HG03097 (cell line): ENCODE data around the gene PACSIN1.

ENCODE experiments used
- ATAC-seq: cut with Tn5 transposase; IDR thresholded peaks from one replicate; pipeline ENCODE4 v1.9.1; 2021; ENCODE audit not compliant: unreplicated experiment, low FRiP score

PACSIN1 gene

DNA sequence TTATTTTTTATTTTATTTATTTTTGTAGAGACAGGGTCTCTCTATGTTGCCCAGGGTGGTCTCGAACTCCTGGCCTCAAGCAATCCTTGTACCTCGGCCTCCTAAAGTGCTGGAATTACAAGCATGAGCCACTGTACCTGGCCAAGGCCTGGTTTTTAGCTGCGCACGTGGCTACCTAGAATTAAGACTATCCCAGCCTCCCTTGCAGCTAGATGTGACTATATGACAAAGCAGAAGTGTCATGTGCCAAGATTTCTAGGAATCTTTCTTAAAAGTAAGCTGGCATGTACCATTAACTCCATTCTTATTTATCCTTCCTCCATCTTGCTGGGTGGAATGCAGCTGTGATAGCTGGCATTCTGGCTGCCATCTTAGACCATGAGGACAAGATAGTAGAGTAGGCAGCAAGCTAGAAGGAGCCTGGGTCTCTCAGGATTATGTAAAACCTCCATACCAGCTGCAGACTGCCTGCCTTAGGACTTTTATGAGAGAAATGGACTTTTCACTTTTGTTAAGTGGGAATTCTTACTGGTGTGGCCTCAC lies 92.4 kb downstream of the PACSIN1 start:
- no peak for ATAC-seq

DNA sequence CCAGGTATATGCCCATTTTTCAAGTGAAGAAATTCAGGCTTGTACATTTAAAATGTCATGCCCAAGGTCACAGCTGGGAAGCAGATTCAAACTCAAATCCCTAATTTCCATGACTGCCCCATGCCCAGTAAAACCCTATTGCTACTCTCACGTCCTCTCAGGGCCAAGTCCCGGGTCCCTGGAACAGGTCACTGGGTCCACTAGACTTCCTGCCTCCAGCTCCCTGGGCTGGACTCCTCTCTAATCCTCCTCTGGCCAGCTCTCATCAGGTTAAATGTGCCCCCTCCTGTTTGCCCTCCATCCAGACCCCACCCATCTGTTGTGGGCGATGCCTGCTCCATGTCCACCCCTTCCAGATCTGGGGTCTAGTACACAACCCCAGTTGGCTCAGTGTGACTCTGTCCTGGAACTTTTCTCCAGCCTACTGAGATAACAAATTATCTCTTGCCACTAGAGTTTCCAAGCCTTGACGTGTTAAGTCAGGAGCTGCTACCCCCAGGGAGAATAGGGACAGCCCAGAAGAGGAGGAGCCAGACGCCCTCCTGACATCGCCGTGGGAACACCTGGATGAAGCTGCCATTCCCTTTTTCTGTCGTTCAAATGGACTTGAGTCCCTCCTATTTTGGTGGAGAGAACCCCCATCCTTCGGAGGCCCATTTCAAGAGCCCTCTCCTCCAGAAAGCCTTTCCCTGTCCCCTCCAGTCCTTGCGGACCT lies 93.9 kb downstream of the PACSIN1 start:
- no peak for ATAC-seq

DNA sequence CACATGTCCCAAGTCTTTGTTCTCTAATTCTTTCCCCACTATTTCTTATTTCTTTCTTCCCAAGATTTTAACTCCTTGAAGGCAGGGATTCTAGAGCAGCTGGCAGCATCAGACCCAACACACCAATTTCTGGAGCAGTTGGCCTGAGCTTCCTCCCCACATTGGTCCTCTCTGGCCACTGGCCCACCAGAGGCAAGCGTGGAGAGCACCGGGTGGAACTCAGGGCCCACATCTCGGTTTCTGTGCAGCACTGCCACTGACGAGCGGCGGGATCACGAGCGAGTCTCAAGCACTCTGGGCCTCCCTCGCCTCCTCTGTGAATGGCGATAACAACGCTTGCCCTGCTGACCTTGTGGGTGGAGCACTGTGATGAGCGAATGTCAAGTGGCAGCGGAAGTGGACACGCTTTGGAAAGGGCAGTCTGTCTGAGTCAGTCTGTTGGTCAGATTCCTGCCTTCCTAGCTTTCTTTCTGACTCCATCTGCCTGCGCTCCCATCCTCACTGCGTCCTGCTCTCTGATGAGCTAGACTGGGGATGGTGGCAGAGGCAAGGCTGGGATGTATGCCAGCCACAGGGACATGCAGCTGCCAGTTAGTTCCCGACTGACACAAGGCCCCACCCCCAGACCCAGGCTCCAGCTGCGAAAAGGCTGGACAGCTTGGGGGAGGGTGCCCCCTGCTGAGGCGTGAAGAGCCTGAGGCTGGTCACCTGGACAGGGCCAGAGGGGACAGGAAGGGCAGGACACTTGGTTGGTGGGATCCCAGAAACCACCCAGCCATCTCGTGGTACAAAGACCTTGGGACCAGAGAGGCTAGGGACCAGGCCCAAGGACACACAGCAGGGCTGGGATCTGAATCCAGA lies 94.7 kb downstream of the PACSIN1 start:
- ATAC-seq, result no peak

DNA sequence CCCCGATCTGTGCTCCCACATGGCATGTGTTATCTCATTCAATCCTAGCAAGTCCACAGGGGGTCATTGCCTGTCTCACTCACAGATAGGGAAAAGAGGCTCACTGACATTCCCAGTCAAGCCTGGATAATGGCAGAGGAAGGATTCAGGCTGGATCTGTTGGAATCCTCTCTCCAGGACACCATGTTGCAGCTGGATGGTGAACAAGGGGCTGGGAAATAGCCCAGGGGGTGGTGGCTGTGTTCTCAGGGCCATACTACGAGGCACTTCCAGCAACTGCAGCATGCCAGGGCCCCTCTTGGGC lies 95.3 kb downstream of the PACSIN1 start:
- no peak for ATAC-seq

DNA sequence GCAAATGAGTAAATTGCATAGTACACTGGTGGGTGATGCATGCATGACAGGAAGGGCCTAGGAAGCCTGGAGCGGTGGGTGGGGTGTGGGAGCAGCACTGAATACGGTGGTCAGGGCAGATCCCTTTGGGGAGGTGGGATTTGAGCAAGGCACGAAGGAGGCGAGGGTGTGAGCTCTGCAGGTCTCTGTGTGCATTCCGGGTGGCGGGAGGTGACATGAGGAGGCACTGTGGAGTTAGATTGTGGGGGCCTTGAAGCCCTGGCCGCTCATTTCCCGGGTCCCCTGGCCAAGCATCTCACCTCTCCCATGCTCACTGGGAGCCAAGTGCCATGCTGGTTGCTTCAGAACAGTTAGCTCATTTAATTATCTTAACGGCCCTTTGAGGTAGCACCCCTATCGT lies 96.5 kb downstream of the PACSIN1 start:
- ATAC-seq, result no peak

DNA sequence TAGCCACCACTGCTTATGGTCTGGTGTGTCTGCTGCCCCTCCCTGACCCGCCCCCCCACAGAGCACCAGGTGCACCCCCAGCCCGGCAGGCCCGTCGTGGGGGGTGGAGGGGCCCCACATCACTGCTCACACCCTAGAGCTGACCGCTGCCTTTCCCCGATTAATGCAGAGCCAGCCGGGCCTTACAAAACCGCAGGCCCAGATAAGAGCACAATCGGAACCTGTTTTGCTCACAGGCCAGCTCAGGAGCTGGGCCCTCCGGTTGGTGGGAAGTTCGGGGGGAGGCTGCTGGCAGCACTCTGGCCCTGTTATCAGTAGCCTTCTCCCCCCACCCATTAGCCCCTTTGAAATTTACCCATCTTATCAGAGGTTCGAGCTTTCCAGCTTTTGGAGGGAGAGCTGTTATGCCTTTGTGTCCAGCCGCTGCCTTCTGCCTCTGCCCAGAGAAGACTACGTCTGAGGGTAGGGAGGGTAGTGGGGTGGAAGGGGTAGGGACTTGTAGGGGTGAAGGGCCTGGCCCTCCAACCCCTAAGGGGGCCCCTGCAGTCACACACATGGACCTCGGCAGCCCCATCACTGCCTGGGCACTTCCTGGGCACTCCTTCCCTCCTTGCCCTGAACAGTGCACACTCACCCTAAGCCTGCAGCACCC lies 97.1 kb downstream of the PACSIN1 start:
- no peak for ATAC-seq

DNA sequence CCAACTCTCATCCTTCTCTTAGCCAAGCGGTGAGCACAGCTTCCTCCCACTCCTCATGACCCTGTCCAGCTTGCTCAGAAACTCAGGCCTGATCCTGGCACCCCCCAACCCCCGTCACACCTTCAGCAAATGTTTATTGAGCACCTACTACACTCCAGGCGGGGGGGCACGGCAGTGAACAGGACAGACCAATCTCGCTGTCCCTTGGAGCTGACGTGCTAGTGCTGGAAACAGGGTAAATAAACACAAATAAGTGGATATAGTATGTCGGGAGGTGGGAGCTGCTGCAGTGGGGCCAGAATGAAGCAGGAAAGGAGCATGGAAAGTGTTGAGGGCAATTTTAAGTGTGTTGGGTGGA lies 97.6 kb downstream of the PACSIN1 start:
- no peak for ATAC-seq

DNA sequence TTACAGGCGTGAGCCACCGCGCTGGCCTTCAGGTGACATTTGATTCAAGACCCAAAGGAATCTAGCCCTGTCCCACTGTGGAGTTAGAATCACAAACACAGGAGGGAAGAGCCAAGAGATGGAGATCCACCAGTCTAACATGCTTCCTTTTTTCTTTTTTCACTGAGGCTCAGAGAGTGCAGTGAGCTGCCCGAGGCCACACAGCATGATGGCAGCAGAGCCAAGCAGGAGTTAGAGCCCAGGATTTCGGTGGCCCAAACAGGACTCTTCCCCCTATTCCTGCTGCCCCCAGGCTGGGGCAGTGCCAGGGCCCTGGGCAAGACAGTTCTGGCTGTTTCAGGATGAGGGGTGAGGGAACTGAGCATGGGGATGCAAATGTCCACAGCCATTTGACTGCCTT lies 98.3 kb downstream of the PACSIN1 start:
- ATAC-seq, result no peak

DNA sequence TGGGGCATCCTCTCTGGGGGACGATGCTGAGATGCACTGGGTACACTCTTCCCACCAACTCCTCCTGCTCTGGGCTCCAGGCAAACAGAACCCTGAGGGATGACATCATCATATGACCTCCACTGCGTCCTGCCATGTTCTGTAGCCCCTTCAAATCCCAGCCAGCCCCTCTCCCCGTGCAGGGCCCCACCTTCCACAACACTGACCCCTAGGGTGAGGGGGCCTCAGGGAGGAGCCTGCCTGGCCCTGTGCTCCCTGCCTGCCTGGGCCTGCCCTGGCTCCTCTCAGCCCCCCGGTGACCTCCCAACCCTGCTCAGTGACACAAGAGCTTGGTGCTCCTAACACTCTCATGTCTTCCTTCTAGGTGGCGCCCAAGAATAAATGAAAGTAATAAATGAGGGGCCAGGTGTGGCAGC lies 99.9 kb downstream of the PACSIN1 start:
- ATAC-seq, result no peak

DNA sequence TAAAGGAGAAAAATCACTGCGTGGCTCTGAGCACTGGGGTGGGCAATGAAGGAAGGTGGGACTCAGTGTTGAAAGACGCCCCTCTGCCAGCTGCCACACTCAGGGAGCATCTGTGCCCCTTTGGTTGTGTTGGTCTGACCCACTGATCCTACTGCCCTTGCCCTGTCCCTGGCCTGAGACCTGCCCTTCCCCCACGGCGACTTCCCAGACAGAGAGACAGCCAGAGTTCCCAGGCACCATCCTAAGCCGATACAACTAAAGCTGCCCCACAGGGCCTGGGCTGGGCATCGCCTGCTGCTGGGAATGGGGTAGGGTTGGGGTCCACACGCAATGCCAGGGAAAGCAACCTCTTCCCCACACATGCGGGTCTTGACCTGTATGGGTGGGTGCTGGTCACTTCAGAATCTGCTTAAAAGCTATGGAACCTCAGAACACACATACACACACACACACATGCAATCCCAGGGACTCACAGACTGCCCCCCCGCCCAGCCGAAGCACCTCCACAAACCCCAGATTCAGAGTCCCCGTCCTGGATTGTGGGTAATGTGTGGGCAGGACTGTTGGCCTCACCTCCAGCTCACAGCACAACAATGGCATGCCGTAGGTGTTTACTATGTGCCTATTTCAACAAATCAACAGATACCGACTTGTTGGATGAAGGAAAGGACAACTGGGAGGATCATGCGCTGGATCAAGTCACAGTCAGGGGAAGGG lies 101.1 kb downstream of the PACSIN1 start:
- ATAC-seq, result no peak

DNA sequence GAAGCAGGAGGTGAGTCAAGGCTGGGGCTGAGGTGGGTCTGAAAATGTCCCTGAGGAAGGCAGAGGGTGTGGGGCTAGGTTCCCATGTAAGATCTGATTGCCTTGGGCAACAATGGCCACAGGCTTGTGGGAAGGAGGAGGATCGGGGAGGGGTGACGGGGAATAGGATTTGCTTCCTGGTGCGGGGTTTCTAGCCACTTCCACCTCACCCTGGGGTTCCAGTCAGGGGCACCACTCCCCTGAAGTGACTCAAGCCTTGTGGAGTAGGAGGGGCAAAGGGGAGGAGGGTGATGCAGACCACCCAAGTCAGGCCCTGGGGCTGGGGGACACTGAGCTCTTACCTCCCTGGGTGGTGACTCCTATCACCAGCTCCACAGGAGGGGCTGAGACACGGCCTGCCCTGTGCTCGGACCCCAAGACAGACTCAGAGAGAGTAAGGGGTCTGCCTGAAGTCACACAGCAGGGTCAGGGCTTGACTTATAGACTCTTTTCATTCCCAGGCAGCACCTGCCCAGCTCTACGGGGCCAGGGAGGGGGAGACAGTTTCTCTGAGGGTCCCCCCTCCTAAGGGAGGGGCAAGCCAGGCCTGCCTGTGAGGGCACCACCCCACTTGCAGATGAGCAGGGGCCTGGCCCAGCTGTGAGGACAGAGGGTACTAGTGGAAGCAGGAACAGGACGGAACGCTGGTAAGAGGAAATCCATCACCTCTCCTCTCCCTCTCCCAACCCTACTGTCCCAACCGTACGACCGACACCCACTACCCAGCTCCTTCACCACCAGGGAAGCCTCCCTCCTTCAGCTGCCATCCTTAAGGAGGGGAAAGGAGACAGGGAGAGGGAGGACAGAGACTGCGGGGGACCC lies 102.7 kb downstream of the PACSIN1 start:
- ATAC-seq, result no peak

DNA sequence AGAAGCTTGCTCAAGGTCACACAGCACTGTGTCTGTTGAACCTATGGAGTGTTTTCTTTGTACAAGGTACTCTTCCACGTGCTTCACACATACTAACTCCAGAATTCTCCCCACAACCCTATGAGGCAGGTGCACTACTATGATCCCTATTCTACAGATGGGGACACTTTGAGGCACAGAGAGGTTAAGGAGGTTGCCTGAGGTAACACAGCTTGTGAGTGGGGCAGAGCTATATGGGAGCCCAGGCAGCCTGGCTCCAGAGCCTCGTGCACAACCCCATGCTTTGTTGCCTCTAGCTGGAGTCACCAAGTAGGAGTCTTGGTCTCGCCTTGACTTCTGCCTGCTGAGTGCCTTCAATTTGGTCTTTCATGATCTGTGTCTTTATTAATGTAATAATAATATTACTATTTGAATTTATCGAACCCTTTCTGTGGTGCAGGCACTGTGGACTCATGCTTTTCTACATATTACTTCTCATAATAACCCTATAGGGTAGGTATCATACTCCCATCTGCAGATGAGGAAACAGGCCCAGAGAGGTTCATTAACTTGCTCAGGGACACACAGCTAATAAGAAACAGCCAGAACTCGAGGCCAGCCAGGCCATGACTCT lies 103.6 kb downstream of the PACSIN1 start:
- ATAC-seq, result no peak

DNA sequence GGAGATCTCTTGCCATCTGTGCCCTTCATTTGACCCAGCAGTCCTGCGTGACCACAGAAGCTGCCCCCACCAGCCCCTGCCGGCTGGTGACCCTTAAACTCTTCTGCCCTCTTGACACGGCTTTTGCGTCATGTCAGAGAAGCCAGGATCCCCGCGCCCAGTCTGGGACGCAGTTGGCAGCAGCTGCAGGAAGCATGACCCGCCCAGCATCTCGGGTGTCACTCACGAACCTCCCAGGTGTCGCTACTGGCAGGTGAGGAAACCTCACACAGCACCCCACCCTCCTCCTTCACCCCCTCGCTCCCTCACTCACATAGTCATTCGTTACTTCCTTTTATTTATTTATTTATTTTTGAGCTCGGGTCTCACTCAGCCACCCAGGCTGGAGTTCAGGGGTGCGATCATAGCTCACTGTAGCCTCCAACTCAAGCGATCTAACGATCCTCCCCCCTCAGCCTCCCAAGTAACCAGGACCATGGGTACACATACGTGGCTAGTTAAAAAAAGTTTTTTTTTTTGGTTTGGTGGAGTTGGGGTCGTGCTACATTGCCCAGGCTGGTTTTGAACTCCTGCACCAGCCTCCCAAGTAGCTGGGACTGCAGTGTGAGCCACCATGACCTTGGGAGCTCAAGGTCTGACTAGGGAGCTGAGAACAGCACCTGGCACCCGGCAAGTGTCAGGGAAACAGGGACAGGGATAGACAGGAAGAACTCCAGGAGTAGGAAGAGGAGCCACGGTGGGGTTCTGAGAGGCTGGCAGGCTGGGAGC lies 104.4 kb downstream of the PACSIN1 start:
- ATAC-seq, result no peak

DNA sequence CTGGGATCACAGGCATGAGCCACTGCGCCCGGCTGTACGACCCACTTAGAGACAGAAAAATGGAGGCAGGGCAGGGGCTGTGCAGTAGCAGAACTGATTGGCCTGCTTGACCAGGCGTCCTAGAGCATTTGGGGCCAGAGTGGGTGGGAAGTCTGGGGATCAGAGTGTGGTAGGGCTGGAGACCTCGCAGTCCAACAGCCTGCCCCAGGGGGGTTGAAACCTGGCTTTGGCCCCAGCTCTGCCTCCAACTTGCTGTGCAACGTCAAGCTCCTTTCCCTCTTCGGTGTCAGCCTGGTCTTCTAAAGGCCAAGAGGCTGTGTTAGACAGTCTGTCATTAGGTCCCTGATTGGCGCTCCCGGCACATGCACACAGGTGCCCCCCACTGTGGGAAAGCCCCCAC lies 105.5 kb downstream of the PACSIN1 start:
- ATAC-seq, result no peak

DNA sequence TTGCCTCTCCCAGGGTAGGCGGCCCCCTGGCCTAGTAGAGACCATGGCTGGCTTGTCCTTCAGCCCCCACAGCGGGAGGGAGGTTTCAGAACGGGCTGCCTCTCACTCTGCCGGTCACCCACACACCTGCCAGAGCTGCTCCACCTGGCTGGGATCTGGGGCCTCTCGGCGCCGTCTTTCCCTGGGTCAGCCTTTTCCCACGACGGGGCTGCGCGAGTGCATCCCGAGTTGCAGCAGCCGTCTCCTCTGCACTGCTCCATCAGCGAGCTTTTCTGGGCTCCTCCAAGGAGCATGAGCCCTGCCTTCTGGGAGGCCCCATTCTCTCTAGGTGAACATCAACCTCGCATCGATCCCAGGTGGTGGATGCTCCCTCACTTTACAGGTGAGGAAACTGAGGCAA lies 106.1 kb downstream of the PACSIN1 start:
- no peak for ATAC-seq

DNA sequence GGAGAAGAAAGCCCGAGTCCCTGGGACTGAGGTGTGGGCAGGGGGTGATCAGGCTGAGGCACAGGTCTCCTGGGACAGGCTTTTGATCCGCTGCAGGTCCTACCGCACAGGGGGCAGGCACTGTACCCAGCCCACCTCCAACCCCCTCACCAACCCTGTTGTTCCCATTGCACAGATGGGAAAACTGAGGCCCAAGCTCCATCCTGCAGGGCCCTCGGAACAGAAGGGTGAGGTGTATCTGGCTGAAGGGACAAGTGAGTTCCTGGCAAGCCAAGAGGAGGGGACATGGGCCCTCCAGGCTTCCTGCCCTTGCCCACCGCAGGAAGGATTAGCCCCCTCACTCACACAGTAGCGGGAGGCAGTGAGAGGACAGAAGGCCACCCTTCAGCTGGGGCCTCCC lies 106.7 kb downstream of the PACSIN1 start:
- no peak for ATAC-seq

DNA sequence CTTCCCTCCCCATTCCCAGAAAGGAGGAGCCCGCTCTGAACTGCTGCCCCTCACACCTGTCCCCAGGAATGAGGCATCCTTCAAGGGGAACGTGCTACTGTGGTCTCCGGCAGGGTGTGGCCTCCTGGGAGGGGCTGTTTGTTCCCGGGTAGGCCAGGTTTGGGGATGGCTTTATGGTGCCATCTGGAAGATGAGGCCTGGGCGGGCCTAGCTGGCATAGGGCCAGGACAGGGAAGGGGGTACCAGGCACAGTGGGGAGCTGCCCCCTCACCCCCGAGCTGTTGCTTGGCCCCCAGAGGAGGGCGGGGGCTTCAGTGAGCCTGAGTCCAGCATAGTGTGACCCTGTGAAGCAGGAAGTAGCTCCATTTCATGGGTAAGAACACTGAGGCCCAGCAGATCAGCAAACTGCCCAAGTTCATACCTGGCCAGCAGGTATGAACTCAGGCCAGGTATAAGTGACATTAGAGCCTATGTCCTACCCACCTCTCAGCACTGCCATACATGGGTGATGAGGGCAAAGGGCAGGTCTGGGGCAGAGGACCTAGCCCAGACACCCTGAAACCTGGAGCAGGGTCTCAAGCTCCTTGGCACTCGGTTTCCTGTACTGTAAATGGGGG lies 107.8 kb downstream of the PACSIN1 start:
- no peak for ATAC-seq

DNA sequence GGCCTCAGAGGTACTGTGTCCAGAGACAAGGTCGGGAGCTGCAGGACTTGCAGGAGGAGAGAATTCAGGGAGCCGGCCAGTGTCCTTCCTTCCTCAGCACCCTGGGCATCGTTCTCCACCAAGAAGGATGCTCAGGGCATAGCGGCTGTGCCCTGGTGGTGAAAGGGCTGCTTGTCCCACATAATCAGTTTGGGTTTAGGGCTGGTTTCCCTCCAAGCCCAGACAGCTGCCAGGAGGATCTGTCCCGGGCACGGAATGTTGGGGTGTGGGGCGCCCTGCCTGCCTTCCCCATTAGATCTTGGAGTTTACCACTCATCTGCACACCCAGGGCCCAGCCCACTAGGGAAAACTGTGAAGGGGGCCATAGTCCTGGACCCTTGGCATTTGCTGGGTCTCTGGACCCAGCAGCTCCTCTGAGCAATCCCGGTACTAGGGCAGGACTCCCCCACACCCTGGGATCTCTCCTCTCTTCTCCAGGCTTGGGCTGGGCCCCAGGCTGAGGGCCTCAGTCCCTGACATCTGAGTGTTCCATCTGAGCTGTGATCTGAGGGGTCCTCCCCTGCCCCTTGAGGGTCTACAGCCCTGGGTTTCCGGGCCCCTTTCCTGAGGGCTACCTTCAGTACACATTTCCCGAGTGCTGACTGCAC lies 108.9 kb downstream of the PACSIN1 start:
- no peak for ATAC-seq
